GM18873 (cell line): Measurements from ENCODE around the gene ZNF281.
"Not testable (repeated sequence)": the region's sequence is repeated elsewhere in the genome, so short reads cannot be mapped to it uniquely, and the experiment has no call there.

Source experiments
- ATAC-seq: cut with Tn5 transposase; IDR thresholded peaks from one replicate; pipeline ENCODE4 v1.9.1; 2021; ENCODE audit warnings: mild to moderate bottlenecking, moderate library complexity, moderate number of reproducible peaks; ENCODE audit not compliant: unreplicated experiment, low FRiP score

Gene ZNF281, protein sequence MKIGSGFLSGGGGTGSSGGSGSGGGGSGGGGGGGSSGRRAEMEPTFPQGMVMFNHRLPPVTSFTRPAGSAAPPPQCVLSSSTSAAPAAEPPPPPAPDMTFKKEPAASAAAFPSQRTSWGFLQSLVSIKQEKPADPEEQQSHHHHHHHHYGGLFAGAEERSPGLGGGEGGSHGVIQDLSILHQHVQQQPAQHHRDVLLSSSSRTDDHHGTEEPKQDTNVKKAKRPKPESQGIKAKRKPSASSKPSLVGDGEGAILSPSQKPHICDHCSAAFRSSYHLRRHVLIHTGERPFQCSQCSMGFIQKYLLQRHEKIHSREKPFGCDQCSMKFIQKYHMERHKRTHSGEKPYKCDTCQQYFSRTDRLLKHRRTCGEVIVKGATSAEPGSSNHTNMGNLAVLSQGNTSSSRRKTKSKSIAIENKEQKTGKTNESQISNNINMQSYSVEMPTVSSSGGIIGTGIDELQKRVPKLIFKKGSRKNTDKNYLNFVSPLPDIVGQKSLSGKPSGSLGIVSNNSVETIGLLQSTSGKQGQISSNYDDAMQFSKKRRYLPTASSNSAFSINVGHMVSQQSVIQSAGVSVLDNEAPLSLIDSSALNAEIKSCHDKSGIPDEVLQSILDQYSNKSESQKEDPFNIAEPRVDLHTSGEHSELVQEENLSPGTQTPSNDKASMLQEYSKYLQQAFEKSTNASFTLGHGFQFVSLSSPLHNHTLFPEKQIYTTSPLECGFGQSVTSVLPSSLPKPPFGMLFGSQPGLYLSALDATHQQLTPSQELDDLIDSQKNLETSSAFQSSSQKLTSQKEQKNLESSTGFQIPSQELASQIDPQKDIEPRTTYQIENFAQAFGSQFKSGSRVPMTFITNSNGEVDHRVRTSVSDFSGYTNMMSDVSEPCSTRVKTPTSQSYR

DNA sequence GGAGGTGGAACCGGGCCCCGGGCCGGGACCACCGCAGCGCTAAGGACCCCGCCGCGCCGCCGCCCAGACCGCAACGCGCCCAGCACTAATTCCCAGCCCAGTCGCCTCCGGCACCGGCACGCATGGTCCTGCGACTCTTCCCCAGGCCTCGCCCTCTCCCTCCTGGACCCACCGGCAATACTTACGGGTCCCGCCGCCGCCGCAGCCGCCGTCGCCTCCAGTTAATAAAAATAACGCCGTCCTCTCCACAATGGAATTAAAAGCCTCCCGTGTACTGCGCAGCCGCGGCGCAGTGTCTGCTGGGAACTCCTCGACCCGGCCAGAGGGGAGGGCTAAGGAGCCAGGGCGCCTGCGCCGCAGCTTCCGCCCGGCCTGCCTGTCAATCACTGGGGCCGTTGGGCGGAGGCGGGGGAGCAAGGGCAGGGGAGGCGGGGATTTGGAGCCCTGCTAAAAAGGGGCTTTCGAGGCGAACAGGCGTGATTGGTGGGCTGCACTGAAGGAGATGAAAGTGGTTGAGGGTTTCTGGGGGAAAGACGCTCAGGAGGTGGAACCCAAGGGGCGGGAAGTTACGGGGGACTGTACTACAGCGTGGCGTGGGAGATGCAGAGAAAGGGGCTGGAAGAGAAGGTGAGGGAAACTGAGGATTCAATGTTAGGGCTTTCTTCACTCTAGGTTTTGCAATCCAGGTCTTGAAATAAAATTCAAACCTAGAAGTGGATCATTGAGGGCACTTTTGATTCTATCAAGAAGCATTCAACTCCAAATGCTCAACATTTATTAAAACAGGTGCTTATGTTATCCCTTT lies at the start of gene ZNF281:
TSS of gene ZNF281 (minus strand) at position 276 of the 805 bp plus-strand sequence. CDS start 331 bp downstream, outside the sequence.
- ATAC-seq, result peak; percentile 87

DNA sequence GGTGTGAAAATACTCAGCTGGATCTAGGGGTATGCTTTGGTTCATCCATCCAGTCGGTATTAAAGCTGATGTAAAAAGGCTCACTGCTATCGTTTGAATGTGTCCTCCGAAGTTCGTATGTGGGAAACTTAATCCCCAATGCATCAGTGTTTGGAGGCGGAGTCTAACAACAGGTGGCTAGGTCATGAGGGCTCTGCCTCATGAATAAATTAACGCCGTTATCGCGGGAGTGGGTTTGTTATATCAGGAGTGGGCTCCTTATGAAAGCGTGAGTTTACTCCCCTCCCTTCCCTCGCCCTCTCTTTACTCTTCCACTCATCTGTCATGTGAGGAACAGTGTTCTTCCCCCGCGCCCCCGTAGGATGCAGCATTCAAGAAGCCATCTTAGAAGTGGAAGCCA lies 48.9 kb upstream of the ZNF281 start:
- ATAC-seq, result no peak

DNA sequence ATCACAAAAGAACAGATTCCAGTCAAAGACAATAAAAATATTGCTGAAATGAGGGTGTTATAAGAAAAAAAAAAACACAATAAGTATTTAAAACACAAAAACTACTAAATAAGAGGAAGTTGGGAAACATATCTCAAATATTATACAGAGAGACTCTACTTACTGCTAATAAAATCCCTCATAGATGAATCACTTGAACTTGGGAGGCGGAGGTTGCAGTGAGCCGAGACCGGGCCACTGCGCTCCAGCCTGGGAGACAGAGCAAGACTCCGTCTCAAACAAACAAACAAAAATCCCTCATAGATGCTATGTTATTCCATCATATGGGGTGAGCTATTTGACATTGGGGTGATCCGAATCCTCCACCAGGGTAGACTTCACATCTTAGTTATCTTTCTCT lies 48.0 kb upstream of the ZNF281 start:
- no peak for ATAC-seq

DNA sequence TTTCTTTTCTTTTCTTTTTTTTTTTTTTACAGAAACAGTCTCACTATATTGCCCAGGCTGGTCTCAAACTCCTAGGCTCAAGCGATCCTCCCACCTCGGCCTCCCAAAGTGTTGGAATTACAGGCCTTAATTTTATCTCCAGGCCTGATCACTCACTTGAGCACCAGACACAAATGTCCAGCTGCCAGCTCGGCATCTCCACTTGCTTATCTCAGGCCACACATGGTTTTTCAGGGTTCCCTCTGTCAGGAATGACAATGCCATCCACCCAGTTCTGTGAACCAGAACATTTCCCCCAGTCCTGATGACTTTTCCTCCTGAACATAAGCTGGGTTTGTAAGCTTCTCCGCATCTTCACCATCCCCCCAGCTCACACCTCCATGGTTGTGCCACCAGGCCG lies 44.6 kb upstream of the ZNF281 start:
- ATAC-seq, result no peak

DNA sequence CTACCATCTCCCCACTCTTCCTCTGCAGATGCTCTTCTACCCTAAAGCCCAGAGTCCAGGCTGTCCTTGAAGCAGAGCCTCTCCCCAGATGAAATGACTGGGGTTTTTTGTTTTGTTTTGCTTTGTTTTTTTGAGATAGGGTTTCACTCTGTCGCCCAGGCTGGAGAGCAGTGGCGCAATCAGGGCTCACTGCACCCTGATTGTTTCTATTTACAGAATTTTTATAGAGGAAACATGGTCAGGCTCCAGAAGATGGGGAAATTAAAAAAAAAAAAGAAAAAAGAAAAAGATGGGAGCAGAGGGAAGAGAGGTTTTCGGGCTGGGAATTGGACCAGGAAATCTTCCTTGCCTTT lies 43.7 kb upstream of the ZNF281 start:
- ATAC-seq, result no peak

DNA sequence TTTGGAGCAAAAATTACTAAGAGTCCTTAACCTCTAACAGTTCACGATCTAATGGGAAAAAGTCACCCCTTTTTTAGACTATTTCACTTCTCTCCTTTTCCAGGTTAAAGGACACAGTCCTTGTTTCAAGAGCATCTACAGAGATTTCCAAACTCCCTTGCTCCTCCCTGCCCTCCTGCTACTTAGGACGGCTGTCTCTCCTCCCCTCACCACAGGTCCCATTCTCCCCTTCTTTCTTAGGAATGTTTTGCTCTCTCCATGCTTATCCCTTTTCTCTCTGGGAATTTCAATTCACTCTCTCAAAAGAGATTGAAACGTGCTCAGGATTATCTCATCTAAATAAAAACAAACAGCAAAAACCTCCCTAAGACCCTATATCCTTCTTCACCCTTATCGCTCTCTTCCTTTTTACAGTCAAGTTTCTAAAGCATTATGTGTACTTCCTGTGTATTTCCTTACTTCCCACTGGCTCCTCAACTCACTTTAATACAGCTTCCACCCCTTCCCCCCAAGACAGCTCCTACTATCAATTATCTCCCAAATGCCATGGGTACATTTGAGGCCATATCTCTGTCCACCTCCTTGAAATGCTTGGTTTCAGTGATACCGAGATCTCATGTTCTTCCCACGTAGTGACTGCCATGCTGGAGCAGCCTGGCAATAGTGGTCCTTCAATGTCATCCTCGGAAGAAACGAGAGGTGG lies 43.2 kb upstream of the ZNF281 start:
- ATAC-seq, result no peak

DNA sequence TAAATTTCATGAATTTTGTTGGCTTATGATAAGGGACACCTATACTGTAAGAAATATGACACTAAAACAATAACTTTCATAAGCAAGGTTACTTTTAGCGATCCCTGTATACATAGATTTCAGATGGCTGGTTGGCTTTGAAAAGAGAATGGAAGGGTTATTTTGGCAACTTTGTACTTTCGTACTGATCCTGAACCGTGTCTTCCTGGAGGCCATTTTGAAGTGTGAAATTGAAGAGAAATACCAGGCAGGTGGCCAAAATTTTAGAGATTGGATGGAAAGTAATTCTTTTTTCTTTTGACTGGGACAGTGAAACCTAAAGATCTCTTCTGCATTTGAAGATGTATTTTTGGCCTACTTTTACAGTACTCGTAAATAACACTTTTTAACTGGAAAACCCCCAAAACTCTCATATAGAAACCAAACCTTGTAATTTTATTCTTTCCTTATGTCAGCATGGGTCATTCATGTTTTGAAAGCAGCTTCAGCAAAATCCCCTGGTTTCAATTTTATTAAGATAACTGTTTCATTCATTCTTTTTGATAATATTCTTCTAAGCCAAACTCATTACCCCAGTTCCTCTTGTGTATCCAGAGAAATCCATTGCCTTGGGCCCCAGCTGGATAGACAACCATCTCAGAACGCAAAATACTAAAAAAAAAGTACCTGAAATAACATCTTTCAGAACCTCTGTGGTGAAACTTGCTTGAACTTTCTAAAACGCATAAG lies 38.4 kb upstream of the ZNF281 start:
- peak; percentile 91 for ATAC-seq

DNA sequence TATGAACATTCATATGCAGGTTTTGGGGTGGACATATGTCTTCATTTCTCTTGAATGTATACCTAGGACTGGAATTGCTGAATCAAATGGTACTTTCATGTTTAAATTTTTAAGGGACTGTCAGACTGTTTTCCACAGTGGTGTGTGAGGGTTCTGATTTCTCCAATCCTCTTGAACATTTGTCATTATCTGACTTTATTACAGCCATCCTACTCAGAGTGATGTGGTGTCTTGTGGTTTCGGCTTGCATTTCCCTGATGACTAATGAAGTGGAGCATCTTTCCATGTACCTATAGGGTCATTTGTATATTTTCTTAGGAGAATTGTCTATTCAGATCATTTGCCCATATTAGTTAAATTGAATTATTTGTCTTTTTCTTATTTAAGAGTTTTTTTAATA lies 35.4 kb upstream of the ZNF281 start:
- ATAC-seq, result no peak

DNA sequence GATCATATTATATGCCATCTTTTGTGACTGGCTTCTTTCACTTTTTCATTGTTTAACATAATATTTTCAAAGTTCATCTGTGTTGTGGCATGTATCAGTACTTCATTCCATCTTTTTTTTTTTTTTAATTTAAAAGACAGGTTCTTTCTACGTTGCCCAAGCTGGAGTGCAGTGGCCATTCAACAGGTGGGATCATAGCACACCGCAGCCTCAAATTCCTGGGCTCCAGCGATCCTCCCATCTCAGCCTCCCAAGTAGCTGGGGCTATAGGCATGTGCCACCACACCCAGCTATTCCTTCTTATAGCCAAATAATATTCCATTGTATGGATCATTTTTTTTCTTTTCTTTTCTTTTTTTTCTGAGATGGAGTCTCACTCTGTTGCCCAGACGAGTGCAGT lies 34.6 kb upstream of the ZNF281 start:
- ATAC-seq, result no peak

DNA sequence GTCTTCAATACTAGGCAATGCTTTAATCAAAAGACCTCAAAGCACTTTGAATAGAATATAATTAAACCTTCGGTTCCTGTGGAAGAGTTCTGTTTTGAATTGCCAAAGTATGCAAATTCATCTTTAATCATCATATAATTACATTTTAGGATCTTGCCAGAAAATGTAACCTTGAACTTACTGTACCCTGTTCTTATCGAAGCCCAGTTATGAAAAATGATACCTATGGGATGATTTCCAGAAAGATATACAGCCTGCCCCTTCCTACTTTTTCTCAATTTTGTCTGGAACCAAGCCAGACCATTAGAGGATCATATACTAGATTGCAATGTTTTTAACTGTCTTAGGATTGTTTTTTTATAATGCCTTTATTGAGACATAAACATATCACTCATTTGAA lies 34.0 kb upstream of the ZNF281 start:
- ATAC-seq, result no peak

DNA sequence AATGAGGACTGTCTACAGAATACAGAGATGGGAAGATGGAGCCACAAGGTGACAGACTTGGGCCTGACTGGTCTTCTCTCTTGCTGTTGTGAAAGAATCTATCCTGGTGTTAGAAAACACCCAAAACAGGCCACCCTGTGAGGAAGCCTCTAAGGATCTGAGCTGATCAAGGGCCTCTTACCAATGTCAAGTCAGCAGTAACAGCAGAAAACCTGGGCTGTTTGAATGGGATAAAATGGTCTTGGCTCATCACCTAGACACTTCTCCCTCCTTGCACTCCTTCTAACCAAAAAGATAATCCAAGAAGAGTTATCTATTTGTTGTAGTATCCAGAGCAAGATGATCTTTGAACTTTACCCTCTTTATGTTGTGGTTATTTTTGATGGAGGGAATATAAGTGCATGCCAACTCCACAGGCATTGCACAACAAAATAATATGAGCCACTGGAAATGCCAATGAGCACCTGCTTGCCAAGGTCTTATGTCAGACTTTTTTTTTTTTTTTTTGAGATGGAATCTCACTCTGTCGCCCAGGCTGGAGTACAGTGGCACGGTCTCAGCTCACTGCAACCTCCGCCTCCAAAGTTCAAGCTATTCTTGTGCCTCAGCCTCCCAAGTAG lies 32.8 kb upstream of the ZNF281 start:
- no peak for ATAC-seq

DNA sequence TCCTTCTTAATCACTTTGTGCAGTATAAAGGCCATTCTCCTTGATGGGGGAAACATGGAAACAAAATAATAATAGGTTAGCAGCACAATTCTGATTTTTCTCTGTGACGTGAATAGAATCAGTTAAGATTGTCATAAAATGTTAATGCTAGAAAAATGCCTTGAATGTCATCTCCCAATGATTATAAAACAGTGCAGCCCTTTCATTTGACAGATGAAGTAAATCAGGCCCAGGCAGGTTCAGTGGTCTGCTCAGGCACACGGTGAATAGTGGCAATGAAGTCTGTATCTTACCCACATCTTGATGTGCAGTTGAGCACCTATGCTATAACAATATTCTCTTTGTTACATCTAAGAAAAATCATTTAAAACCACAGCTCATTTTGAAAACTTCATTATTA lies 32.2 kb upstream of the ZNF281 start:
- no peak for ATAC-seq

DNA sequence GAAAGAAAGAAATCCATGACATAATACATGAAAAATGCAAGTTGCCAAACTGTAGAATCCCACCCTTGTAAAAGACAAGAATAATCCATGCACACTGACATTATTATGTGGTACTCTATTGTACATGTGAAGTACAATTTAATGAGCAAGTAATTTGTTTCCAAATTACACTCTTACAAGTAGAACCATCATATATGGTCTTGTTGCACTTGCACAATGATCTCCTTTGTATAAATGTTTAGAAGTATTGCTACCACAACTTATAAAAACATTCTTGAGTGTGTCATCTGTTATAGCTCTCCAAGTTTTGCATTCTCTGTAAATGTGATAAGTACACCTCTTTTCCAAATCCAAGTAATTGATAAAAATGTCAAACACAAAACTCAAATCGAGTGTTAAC lies 29.1 kb upstream of the ZNF281 start:
- no peak for ATAC-seq

DNA sequence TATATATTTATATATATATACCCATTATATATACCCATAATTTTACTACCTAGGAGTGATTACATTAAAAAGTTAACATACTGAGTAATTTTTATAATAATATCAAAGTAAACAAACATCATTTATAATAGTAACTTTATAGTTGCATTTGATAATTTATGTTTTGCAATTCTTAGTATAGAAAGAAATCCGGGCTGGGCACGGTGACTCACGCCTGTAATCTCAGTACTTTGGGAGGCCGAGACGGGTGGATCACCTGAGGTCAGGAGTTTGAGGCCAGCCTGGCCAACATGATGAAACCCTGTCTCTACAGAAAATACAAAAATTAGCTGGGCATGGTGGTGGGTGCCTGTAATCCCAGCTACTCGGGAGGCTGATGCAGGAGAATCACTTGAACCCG lies 28.6 kb upstream of the ZNF281 start:
- not testable (repeated sequence) for ATAC-seq

DNA sequence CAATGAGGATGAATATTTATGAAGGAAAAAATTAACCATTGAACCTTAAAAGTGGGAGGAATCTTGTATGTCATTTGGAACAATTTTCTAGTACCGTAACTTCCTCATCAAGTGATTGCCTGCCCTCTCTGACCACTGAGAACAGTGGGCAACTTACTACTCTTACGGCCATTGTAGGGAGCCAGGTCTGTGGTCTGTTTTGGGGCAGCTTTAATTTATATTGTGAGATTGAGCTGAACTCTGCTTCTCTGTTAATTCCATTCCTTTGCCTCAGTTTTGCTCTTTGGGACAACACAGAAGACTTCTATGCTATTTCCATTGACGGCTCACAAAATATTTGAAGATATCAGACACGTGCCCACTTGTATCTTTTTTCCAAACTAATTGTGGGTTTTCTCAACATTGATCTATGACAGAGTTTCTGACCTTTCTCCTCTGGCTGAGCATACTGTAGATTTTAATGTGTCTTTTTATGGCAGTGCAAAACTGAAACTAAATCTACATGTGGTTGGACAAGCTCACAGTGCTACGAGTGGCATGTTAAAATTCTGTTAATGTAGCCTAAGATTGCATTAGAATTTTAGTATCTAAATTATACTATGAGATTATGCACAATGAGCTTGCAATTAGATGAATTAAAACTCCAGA lies 27.8 kb upstream of the ZNF281 start:
- no peak for ATAC-seq

DNA sequence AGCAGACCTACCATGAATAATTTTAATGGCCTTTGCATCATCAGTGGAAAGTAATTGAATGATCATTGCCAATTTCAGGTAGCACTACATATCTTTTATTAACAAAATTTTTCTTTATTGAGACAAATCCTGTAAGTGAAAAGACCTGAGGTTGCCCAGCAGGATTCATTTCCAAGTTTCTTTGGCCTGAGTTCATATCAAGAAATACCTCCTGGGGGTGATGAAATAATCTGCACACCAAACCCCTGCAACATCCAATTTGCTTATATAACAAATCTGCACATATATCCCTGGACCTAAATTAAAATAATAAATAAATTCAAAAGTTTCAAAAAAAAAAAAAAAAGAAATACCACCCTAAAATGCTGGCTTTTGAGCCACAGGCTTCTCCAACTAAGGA lies 27.3 kb upstream of the ZNF281 start:
- no peak for ATAC-seq

DNA sequence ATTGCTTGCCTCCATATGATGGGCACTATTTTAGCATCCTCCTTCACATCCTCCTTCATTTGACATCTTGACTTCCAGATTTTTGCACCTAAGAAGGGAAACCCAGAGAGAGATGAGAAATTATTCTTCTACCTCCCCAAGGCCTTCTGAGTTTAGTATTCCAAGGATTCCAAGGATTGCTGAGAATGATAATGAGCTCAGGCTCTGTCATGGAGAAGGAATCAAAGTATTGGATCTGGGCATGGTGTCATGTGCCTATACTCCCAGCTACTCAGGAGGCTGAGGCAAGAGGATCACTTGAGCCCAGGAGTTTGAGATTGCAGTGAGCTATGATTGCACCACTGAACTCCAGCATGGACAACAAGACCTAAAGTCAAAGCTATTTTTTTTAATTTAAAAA lies 26.6 kb upstream of the ZNF281 start:
- no peak for ATAC-seq

DNA sequence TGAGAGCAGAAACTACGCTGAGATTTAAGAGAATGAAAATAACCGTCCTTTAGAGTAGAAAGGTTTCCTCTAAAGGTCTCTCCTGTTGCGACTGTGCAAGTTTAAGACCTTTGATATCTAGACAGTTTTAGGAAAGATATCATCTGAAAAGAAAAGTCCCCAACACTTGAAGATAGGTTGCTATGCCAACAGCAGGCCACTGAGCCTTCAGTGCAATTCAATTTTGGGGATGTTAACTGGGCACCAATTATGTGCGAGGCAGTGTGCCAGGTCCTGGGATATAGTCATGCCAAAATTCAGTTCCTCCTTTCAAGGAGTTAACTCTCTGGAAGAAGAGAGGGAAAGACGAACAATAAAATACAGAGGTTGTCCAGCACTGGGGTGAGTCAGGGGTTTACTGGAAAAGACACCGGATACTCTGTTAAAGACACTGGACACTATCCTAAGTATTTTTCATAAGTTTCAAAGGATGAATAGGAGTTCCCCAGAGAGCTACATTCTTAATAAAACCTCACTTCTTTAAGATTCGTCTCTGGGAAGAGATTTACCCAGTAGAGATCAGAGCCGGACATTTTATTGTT lies 25.5 kb upstream of the ZNF281 start:
- ATAC-seq, result no peak
